Measurements from ENCODE around the gene TLN1.

Gene TLN1

GRCh38 chr9:35732185-35732799 lies at the start of gene TLN1, which contains the start of gene CREB3:
TLN1 (minus strand) TSS chr9:35732195; CDS start chr9:35725694, 6,501 bp downstream.
CREB3 (plus strand) TSS chr9:35732666; CDS start chr9:35732773, 107 bp downstream.
- no peak for TF ChIP-seq CTCF (conservative IDR thresholded peaks at IDR 0.05; ENCODE audit: low read length)
- peak; percentile 99 for DNase-seq (ENCODE audit: low read depth)
- H3K4me3 ChIP-seq (ENCODE audit: low read length): peak within 1 kb of the TSS; percentile 97

- no peak for DNase-seq (ENCODE audit: low read depth)
- H3K4me3 ChIP-seq (ENCODE audit: low read length): no peak overlapping the region
- no peak for TF ChIP-seq CTCF (conservative IDR thresholded peaks at IDR 0.05; ENCODE audit: low read length)
These were observed 49.1 kb upstream of the TLN1 start for GRCh38 chr9:35781066-35781465.

- no peak for TF ChIP-seq CTCF (conservative IDR thresholded peaks at IDR 0.05; ENCODE audit: low read length)
- no peak overlapping the region for H3K4me3 ChIP-seq (ENCODE audit: low read length)
- no peak for DNase-seq (ENCODE audit: low read depth)
These were observed 46.5 kb upstream of the TLN1 start for GRCh38 chr9:35778496-35778895.

- no peak overlapping the region for H3K4me3 ChIP-seq (ENCODE audit: low read length)
- no peak for DNase-seq (ENCODE audit: low read depth)
- TF ChIP-seq CTCF (conservative IDR thresholded peaks at IDR 0.05; ENCODE audit: low read length): no peak
These were observed 44.0 kb upstream of the TLN1 start for GRCh38 chr9:35776018-35776417.

- TF ChIP-seq CTCF (conservative IDR thresholded peaks at IDR 0.05; ENCODE audit: low read length): no peak
- no peak for DNase-seq (ENCODE audit: low read depth)
- no peak overlapping the region for H3K4me3 ChIP-seq (ENCODE audit: low read length)
These were observed 43.1 kb upstream of the TLN1 start for GRCh38 chr9:35774907-35775635.

GRCh38 chr9:35771943-35772342 lies 39.9 kb upstream of the TLN1 start:
- no peak for TF ChIP-seq CTCF (conservative IDR thresholded peaks at IDR 0.05; ENCODE audit: low read length)
- no peak overlapping the region for H3K4me3 ChIP-seq (ENCODE audit: low read length)
- no peak for DNase-seq (ENCODE audit: low read depth)

- TF ChIP-seq CTCF (conservative IDR thresholded peaks at IDR 0.05; ENCODE audit: low read length): no peak
- DNase-seq (ENCODE audit: low read depth): no peak
These were observed 39.5 kb upstream of the TLN1 start for GRCh38 chr9:35771534-35771933.

More at GRCh38 chr9:35771534-35771933, 39.5 kb upstream of the TLN1 start:
- H3K4me3 ChIP-seq (ENCODE audit: low read length): no peak overlapping the region
